WI38 (cell line): ENCODE data around the gene SLC27A1.
"Not testable (repeated sequence)": the region's sequence is repeated elsewhere in the genome, so short reads cannot be mapped to it uniquely, and the experiment has no call there.

Experiments
- H3K4me3 ChIP-seq: 2 replicates; pipeline ENCODE4 v1.5.1; 2011; ENCODE audit warnings: low read depth, mild to moderate bottlenecking, control low read depth, low read length
- TF ChIP-seq, protein P1 (sequence below): IDR thresholded peaks from 2 replicates; pipeline ENCODE4 v1.5.1; 2012; ENCODE audit warnings: low read depth, mild to moderate bottlenecking, control low read depth, low read length

SLC27A1 gene

DNA sequence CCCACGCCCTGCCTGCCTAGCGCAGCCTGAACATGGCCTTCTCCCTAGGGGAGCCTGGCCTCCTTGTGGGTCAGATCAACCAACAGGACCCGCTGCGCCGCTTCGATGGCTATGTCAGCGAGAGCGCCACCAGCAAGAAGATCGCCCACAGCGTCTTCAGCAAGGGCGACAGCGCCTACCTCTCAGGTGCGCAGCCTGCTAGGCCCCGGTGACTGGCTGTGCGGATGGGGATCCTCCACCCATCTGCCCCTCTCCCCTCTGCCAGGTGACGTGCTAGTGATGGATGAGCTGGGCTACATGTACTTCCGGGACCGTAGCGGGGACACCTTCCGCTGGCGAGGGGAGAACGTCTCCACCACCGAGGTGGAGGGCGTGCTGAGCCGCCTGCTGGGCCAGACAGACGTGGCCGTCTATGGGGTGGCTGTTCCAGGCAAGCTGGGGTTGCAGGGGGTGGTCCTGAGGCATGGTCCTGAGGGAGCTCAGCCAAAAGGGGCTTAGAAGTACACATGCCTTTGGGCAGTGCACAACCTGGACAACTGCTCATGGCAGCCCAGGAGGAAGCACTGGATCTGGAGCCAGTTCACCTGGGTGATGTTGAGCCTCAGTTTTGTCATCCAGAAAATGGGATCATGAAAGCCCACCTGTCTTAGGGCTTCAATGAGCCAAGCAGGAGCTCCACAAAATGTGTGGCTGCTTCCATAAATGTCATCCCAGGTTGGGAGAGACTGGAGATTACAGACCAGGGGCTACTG lies 30.3 kb downstream of the SLC27A1 start:
- no peak overlapping the region for H3K4me3 ChIP-seq
- TF ChIP-seq, protein P1, sequence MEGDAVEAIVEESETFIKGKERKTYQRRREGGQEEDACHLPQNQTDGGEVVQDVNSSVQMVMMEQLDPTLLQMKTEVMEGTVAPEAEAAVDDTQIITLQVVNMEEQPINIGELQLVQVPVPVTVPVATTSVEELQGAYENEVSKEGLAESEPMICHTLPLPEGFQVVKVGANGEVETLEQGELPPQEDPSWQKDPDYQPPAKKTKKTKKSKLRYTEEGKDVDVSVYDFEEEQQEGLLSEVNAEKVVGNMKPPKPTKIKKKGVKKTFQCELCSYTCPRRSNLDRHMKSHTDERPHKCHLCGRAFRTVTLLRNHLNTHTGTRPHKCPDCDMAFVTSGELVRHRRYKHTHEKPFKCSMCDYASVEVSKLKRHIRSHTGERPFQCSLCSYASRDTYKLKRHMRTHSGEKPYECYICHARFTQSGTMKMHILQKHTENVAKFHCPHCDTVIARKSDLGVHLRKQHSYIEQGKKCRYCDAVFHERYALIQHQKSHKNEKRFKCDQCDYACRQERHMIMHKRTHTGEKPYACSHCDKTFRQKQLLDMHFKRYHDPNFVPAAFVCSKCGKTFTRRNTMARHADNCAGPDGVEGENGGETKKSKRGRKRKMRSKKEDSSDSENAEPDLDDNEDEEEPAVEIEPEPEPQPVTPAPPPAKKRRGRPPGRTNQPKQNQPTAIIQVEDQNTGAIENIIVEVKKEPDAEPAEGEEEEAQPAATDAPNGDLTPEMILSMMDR: no peak

DNA sequence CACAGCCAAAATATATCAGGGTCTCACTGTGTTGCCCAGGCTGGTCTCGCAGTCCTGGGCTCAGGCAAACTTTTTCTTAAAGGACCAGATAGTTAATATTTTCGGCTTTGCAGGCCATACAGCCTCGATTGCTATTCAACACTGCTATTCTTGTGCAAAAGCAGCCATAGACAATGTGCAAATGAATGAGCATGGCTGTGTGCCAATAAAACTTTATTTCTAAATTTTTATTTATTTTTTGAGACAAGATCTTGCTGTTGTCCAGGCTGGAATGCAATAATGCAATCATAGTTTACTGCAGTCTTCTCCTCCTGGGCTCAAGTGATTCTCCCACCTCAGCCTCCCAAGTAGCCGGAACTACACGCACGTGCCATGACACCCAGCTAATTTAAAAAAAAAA lies 32.9 kb downstream of the SLC27A1 start:
- TF ChIP-seq, protein P1: no peak
- no peak overlapping the region for H3K4me3 ChIP-seq

DNA sequence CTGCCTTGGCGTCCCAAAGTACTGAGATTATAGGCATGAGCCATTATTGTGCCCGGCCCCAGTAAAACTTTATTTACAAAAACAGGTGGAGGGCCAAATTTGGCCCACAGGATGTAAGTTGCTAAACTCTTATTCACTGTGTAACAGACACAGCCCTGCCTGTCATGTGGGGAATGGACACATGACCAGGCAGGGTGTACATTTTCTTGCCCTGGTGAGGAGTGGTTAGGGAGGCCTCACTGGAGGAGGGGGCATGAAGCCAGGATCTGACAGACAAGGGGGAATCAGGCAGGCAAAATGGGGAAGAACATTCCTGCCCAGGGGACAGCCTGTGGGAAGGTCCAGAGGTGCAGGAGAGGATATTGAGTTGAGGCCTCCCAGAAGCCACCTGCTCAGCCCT lies 33.7 kb downstream of the SLC27A1 start:
- no peak overlapping the region for H3K4me3 ChIP-seq
- TF ChIP-seq, protein P1: no peak

DNA sequence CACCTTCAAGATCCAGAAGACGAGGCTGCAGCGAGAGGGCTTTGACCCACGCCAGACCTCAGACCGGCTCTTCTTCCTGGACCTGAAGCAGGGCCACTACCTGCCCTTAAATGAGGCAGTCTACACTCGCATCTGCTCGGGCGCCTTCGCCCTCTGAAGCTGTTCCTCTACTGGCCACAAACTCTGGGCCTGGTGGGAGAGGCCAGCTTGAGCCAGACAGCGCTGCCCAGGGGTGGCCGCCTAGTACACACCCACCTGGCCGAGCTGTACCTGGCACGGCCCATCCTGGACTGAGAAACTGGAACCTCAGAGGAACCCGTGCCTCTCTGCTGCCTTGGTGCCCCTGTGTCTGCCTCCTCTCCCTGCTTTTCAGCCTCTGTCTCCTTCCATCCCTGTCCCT lies 34.1 kb downstream of the SLC27A1 start:
- TF ChIP-seq, protein P1: no peak
- no peak overlapping the region for H3K4me3 ChIP-seq

DNA sequence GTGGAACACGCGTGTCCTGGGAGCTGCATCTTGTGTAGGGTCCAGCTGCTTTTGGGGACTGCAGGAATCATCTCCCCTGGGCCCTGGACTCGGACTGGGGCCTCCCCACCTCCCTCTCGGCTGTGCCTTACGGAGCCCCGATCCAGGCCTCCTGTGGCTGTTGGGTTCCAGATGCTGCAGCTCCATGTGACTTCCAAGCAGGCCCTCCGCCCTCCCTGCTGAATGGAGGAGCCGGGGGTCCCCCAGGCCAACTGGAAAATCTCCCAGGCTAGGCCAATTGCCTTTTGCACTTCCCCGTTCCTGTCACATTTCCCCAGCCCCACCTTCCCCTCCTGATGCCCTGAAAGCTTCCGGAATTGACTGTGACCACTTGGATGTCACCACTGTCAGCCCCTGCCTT lies 34.9 kb downstream of the SLC27A1 start:
- TF ChIP-seq, protein P1: no peak
- no peak overlapping the region for H3K4me3 ChIP-seq

DNA sequence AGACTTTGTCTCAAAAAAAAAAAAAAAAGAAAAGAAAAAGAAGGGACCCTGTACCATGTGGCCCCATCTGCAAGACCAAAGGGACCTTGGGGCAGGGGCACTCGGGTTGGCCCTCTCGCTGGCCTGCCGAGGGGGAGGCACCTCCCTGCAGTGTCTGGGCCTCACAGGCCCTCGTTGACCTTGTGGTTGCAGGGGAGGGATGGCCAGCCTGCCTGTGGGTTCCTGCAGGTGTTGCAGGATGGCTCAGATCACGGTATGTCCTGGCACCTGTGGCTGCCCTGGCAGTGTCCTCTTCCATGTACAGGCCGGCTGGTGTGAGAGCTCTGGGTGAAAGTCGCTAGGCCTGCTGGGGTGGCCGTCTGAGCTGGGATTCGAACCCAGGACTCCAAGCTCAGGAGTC lies 36.4 kb downstream of the SLC27A1 start:
- TF ChIP-seq, protein P1: no peak
- H3K4me3 ChIP-seq: no peak overlapping the region

DNA sequence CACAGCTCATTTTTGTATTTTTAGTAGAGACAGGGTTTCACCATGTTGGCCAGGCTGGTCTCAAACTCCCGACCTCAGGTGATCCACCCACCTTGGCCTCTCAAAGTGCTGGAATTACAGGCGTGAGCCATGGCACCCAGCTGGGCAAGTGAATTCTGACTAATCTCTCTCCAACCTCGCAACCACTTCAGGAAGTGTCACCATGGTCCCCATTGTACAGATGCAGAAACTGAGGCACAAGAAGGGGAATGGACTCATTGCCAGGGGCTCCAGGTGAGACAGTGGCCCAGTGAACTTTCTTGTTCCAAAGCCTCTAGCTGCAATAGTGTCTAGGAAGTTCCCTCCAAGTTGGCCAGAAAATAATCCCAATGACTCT lies 38.2 kb downstream of the SLC27A1 start:
- H3K4me3 ChIP-seq: not testable (repeated sequence)
